OCI-M1 (cell line): Measurements from ENCODE around the gene HSD11B1.
A peak's percentile ranks its signal among the peaks of the same experiment; 100 is the strongest.

Source experiments
- DNase-seq: peaks from one replicate; lab custom pipeline; 2025; lab: John Stamatoyannopoulos, UW

The HSD11B1 gene

DNA sequence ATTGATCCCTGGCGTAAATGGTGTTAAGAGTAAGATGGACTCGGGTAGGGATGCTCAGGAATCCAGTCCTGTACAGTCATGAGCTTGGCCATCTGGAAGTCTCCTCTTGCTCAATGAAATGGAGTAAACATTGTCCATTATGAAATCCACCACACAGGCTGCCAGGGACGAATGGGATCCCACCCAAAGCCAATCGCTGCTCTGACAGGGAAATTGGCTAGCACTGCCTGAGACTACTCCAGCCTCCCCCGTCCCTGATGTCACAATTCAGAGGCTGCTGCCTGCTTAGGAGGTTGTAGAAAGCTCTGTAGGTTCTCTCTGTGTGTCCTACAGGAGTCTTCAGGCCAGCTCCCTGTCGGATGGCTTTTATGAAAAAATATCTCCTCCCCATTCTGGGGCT, at the start of gene HSD11B1:
Gene HSD11B1, plus strand, starts transcription at position 263 of the 400 bp plus-strand sequence. Its CDS starts 97 bp downstream, at position 360.
- DNase-seq = no peak

DNA sequence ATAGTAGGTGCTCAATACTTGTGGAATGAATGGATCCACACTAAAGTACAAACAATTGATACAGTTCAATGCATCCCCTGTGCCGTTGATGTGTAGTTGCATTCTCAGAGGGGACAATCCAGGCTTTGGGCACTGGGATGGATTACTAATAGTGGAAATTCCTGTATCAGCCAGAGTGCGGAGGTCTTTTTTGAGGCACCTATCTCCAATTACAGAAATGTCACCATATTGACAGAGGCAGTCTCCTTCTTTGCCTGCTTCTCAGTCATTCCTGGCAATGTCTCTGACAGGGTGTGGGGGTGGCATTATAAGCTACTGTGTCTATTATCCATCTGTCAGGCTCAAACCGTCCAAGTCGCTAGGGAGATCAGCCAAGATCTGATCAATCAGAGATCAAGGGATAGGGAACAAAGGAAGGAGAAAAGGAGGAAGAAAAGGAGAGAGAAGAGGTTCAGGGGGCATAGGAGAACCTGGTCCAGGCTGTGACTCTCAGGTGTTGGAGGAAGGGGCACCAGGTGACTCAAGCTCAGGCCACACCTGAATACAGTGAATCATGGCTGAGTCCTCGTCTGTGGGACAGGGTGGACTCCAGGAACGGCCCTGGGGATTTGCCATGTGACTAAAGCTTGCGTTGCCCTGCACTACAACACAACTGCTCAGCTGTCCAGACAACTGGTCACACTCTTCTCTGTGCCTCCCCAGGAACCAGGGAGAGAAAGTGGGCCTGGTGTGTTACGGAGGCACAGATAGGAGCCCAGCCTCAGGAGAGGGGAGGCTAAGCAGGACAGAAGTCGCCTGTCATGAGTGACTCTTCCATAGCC, 49.0 kb upstream of the HSD11B1 start:
- no peak for DNase-seq

DNA sequence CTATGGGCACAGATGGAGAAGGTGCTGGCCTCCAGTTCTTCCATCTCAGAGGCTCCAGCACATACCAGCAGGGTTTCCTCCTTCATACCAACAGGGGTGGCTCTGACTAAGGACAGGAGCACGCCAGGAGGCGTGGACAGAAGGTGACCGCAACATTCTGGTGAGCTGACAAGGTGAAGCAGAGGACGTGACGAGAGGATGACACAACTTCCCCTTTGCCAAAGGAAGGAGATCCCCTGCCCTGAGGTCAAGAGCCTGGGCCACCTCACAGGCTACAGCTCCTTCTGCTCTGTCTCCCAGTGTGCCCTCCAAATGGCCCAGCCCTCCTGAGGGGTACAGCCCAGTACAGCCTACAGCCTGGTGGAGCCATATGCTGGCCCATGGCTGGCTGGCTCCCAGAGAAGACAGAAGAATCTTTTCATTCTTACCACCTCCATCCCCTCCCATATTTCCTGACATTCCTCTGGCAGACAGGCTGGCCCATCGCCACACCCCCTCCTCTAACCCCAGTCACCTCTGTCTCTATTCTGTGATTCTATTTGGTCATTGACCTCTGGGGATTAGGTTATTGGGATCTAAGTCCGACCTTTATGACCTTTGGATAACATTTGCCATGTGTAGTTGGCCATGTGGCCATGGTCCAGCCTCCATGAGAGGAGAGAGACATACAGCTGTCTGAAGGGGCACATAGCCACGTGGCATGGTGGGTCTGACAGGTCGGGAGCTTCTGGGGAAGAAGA, 47.3 kb upstream of the HSD11B1 start:
- no peak for DNase-seq

DNA sequence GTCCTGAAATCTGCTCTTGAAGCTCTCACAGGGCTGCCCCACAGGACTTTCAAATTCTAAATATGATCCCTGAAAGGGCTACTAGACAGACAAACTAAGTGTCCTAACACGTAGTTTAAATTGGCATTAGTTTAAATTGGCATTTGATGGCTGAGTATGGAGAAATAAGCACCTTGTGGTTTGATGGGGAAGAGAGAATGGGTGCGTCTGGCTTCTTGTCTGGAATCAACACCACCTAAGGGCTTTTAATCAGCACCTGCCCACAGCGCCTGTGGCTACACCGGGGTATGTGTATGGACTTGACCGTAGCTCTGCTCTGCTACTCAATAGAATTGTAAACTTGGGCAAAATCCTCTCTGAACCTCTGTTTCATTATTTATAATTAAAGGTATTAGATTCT, 46.7 kb upstream of the HSD11B1 start:
- DNase-seq = no peak

DNA sequence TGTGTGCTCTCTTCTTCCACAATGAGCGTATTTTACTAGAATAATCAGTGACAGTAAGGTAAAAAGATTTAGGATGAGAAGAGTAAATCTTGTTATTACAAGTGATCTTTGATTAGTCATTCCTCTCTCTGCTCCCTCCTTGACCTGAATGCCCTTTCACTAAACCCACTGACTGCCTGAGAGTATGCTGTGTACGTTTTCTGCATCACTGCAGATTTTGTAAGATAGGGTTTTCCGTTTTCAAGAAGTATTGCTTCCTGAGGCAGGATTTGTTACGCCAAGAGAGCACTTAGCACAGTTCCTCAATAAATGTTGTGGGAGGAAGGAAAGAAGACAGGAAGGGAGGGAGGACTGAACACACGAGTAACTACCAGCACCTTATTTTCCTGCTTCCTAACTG, 44.7 kb upstream of the HSD11B1 start:
- DNase-seq = peak; percentile 15

DNA sequence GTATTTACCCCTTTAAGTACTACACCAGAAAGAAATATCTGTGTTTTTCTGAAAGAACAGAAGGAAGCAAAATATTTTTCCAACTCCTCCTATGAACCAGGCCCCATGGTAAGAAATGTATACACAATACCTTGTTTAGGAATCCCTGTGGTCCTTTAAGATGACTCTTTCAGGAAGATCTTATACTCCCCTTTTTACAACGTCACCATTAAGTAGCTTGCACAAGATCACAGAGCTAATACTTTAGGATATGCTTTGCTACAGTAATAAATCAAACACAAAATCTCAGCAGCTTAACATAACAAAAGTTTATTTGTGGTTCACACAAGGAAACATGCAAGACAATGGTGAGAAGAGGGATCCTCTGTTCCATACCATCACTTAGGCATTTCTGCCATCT, 43.6 kb upstream of the HSD11B1 start:
- no peak for DNase-seq

DNA sequence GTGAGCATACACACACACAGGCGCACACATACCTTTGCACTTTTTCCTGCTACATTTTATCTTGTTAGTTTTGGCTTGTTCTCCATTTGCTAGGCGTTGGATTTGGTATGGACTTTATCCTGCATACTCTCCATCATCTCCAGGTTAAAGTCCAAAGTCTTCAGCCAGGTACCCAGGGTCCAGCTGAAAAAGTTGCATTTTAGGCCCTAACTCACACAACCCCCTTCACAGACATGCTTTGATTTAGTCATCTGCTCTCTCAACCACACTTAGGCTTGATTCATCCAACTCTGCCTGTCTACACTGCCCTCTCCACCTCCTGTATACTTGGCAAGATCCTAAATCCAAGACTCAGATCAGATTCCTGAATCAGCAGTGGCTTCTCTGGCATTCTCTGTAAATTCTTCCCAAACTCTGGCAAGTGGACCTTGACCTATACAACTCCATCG, 41.7 kb upstream of the HSD11B1 start:
- no peak for DNase-seq

DNA sequence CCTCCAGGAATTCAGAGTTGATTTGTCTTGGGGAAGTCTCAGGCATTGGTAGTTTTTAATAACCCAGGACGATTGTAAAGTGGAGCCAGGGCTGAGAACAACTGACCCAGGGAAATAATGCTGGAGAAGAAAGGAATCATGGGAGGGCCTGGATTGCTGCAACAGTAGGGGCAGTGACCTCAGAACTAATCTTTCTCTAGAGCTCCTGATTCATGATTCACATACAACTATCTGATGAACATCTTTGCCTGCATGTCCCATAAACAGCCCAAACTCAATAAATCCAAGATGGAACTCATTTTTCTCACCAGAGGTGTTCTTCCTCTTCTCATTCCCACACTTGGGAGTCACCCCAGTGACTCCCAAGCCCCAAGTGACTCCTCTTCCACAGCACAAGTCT, 37.5 kb upstream of the HSD11B1 start:
- no peak for DNase-seq

DNA sequence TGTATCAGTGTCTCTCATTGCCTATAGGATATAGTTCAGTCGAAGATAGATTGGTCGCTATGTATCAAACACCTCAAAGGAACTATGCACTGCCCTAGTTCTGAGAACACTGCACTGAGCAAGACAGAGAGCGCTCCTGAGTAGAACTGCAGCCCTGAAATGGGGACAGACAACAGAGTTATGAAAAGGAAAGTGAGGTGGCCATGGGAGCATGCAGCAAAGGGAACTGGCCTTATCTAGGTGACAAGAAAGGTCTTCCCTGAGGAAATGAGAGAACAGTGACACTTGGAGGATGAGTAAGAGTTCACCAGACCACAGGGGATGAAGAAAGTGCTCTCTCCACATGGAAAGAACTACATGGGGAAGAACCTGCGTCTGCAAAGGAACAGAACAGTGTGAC, 36.9 kb upstream of the HSD11B1 start:
- DNase-seq = peak; percentile 53

DNA sequence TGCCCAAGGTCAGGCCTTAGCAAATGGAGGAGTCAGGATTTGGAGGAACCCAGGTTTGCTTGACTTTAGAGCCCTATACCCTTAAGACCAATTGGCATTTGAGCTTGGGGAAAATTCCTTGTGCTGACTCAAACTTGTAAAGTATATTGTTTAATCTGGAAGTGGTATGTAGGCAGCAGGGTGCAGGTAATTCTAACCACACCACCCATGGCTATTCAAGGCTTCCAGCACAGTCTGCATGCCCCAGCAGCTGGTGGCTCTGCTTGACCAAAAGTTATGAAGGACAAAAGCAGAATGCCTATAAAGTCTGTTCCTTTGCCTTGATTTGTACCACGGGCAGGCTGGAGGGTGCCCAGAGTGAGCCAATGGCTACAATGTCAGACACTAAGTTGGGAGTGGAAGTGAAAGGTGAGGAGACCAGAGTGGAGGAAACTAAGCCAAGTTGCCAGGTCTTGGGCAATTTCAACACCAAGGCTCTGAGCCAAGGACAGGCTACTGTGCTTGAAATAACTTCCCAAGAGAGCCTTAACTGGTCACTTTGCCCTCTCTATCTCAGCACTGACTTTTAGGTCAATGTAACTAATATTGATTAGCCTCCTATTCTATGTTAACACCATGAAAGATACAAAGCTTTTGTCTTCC, 34.1 kb upstream of the HSD11B1 start:
- DNase-seq = no peak

DNA sequence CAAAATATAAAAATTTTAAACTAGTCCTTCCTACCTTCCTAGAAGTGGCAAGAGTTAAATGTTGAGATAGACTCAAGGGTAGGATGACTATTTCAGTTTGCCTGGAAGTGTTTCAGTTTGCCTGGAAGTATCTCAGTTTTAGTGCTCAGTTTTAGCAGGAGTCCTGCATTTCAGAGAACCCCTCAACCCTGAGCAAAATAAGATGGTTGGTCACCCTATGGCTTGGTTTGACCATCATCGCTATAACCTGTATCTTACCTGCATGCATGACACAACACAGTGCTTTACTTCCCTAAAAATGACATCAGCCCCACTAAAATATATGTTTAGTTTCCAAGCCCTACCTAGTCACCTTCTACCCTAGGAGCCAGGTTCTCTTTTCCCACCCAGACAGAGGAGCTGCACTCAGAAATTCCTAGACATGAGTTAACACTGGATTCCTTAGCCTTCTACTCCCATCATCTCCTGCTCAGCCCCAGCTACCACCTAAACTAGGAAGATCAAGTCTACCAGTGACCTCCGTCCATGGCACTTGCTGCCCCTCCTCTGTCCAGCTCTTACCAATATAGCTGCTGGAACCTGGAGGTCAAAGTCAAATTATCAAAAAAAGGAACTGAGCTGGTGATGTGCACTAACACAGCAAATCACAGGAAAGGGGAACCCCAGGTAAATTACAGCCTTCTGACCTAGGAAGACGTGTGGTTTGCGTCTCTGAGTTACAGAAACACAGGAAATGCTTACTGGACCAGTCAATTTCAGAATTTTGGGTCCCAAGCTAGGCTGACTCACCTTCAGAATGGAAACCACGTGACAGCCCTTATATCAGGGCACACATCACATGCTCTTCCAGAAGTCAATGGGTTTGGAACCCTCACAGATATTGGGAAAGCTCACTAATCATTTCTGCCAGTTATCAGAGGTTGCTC, 31.7 kb upstream of the HSD11B1 start:
- DNase-seq = peak; percentile 45

DNA sequence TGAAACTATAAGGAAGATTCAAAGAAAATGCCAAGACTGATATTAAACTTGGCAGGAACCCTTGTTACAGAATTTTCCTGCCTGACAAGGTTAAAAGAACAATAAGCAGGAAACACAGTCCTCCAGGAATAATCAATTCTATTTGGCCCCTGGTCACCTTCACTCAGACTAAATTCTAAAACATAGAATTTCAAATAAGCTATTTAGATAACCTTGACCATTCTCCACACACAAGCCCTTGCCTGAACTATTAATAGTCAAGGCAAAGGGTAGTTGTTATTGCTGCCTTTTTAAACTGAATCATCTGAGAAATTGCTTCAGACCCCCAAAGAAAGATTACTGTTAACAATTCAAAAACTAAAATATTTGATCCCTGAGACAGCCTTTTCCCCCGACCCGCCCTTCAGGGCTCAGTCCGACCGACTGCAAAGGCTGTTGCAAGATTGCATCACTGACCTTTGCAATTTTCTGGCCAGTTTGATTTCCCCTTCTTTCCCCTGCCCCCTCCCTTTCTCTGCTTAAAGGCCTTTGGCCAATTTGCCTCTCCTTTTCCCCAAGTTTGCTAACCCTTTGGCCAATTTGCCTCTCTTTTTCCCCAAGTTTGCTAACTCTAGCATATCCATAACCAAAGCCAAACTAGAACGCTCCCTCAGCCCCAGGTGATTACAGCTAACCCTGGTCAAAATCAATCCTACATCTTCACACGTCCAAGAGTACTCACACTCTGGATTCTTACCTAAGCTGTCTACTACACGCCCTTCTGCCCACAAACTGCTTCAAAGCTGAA, 30.8 kb upstream of the HSD11B1 start:
- peak; percentile 77 for DNase-seq

DNA sequence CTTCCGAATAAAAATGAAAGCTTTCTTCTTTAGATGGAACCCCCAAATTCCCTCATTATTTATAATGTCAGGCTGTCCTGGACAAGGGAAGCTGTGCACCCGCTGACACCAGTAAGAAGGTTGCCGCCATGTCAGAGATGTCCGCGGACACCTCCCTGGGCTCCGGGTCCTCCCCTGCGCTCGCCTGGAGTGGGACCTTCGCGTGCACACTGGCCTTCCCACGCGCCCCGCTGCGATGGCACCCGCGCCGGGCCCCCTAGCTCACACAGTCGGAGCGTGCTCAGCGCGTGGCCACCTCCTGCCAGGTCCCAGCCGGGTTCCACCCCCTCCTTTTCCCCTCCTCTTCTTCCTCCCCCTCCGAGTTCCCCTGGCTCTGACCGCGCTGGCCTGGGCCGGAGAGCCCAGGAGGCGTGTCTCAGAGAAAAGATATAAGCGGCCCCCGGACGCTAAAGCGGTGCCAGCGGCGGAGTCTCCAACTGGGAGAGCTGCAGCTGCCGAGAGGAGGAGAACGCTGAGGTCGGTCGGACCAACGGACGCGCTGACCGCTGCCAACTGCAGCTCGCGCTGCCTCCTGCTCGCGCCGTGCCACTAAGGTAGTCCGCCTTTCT, 29.6 kb upstream of the HSD11B1 start, which contains the start of gene G0S2:
Gene G0S2, plus strand, starts transcription at position 456 of the 608 bp plus-strand sequence. CDS start 273 bp downstream, outside the sequence.
- DNase-seq = no peak

DNA sequence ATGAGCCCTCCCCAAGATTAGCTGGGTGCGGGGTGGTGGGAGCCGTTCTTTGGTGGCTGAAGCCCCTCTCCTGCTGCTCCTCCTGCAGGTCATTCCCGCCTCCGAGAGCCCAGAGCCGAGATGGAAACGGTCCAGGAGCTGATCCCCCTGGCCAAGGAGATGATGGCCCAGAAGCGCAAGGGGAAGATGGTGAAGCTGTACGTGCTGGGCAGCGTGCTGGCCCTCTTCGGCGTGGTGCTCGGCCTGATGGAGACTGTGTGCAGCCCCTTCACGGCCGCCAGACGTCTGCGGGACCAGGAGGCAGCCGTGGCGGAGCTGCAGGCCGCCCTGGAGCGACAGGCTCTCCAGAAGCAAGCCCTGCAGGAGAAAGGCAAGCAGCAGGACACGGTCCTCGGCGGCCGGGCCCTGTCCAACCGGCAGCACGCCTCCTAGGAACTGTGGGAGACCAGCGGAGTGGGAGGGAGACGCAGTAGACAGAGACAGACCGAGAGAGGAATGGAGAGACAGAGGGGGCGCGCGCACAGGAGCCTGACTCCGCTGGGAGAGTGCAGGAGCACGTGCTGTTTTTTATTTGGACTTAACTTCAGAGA, 29.0 kb upstream of the HSD11B1 start:
- DNase-seq = no peak

DNA sequence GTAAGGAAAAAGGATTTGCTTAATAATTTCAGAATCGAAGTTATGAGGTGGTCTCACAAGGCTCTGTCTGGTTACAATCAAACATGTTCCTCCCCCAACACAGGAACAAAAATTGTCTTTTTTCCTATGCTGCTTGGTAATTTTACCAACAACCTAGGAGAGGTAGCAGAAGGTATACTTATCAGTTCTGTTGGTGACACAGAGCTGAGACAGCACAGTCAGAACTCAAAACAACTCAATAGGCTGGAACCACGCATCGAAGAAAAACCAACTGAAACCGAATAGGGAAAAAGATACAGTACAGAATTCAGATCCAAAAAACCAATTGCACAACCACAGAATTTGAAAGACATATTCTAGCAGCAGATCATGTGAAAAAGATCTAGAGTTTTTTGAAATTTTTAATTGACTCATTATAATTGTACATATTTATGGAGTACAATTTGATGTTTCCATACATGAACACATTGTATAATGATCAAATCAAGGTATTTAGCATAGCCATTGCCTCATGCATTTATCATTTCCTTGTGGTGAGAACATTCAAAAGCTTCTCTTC, 25.6 kb upstream of the HSD11B1 start:
- no peak for DNase-seq

DNA sequence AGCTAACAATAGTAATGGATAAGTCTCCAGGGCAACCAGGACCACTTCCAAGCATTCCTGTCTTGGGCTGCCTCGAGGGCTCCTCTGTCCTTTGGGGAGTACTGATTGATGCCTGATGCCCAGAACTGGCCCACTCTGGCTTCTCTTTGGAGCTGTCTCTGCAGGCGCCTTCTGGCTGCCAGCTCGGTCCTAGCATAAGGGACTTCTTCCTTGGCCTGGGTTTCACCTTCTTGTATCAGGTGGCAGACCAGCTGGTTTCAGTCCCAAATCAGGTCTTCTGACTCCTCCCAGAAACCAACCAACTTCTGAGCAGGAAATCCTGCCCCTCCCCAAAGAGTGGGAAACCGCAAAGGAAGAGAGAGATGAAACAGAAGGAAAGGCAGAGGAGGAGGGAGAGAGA, 18.8 kb upstream of the HSD11B1 start:
- DNase-seq = no peak

DNA sequence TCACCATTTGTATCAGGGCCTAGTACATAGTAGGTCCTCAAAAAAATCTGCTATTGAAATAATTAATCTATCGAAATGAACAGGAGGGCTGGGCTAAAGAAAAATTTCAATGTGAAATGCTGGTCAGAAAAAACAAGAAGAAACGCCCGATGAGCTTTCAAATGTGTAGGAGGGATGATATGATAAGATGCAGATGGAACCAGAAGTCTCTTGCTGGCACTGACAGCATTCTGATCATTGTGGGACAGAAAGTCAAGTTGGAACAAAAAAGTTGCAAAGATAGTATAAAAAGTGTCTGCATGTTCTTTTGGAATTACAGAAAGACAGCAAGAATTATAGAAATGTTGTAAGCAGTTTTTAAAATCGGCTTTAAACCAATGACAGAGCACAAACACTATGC, 18.3 kb upstream of the HSD11B1 start:
- peak; percentile 61 for DNase-seq

DNA sequence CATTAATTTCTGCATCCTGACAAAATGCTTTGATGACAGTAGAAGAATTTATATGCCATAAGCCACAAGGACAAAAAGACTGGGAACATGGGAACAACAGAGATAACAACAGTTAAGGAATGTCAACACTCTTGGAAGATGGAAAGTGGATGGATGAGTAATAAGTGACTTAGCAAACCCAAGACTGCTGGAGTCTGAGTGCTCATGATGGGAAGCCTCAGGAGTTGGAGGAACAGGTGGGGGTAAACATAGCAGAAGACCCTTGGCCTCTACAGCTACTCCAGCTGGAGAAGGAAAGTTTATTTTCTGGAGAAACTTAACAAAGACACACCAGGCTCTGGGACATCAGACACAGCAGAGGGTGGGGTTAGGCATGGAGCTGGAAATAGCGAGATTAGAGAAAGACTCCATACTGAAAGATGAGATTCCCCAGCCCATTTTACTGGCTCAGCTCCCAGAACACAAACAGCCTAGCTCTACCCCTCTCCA, 15.9 kb upstream of the HSD11B1 start:
- no peak for DNase-seq

DNA sequence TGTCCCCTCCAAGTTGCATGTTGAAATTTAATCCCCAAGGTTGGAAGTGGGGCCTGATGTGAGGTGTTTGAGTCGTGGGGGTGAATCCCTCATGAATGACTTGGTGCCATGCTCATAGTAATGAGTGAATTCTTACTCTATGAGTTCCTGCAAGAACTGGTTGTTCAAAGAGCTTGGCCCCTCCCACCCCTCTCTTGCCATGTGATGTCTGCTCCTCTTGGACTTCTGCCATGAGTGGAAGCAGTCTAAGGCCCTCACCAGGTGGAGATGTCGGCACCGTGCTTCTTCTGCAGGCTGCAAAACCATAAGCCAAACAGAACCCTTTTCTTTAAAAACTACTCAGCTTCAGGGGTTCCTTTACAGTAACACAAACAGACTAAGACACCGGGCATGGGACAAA, 15.2 kb upstream of the HSD11B1 start:
- DNase-seq = no peak
